Neural cell (in vitro differentiated cells): ENCODE results near the gene UTY.

ENCODE experiments used
- CTCF ChIP-seq: fragments of 450-650 bp; IDR thresholded peaks from 2 replicates; pipeline ENCODE4 v1.5.1; 2014; ENCODE audit warnings: antibody characterized with exemption, mild to moderate bottlenecking, moderate library complexity; ENCODE audit not compliant: poor library complexity, severe bottlenecking
- EP300 ChIP-seq: fragments of 450-650 bp; conservative IDR thresholded peaks from 2 replicates; pipeline ENCODE4 v1.6.1; 2014; ENCODE audit warnings: antibody characterized with exemption, mild to moderate bottlenecking, moderate library complexity; ENCODE audit not compliant: poor library complexity, severe bottlenecking
- EZH2 ChIP-seq: fragments of 200-600, 300-800 bp; shearing (Covaris generic), sonication (generic); IDR thresholded peaks from 2 replicates; pipeline ENCODE4 v1.6.1; 2014; ENCODE audit warnings: antibody characterized with exemption, low read length, borderline replicate concordance, mild to moderate bottlenecking; ENCODE audit not compliant: insufficient read depth, poor library complexity, severe bottlenecking
- MXI1 ChIP-seq: fragments of 450-650 bp; conservative IDR thresholded peaks from 2 replicates; pipeline ENCODE4 v1.6.1; 2014; ENCODE audit warnings: antibody characterized with exemption, mild to moderate bottlenecking; ENCODE audit not compliant: poor library complexity, severe bottlenecking
- POLR2AphosphoS5 ChIP-seq: IDR thresholded peaks from 2 replicates; pipeline ENCODE4 v1.6.1; 2012
- RAD21 ChIP-seq: fragments of 450-650 bp; conservative IDR thresholded peaks from 2 replicates; pipeline ENCODE4 v1.6.1; 2014; ENCODE audit warnings: antibody characterized with exemption, mild to moderate bottlenecking, moderate library complexity
- REST ChIP-seq: IDR thresholded peaks from 2 replicates; pipeline ENCODE4 v1.6.1; 2012; ENCODE audit warnings: borderline replicate concordance
- SMC3 ChIP-seq: fragments of 450-650 bp; conservative IDR thresholded peaks from 2 replicates; pipeline ENCODE4 v1.6.1; 2014; ENCODE audit warnings: antibody characterized with exemption, mild to moderate bottlenecking, moderate library complexity; ENCODE audit not compliant: poor library complexity
- TAF1 ChIP-seq: IDR thresholded peaks from 2 replicates; pipeline ENCODE4 v1.6.1; 2012; ENCODE audit warnings: low read depth

DNA sequence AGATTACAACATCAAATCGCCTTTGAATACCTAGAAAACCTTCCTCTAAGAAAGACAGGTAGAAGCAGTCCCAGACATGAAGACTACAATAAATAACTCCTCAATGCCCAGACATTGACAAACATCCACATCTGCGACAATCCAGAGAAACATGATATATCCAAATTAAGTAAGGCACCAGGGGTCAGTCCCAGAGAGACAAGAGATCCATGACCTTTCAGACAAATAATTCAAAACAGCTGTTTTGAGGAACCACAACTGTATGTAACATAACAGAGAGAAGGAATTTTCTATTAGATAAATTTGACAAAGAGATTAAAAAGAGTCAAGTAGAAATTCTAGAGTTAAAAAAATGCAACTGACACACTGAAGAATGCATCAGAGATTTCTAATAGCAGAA lies 200.3 kb downstream of the UTY start:
- TF ChIP-seq EZH2, result no peak
- no peak for TF ChIP-seq POLR2AphosphoS5
- TF ChIP-seq EP300, result no peak
- no peak for TF ChIP-seq CTCF
- no peak for TF ChIP-seq SMC3
- TF ChIP-seq MXI1, result no peak
- TF ChIP-seq RAD21, result no peak
- TF ChIP-seq TAF1, result no peak
- no peak for TF ChIP-seq REST
